IMR-90 (cell line): ENCODE data around the gene PTGES. TPM values are rescaled to one million over a fixed set of nuclear protein-coding genes. Genes with fewer than 3 reads are reported as not detected.

Experiments used
- ATAC-seq: fragments of 200-7000 bp; cut with Tn5 transposase; 2 replicates; pipeline ENCODE4 v1.9.1; 2020; ENCODE audit warnings: low read depth, mild to moderate bottlenecking, moderate library complexity
- BruUV-seq: library from RNA; stranded (reverse); fragments of 400-500 nt; replicated peaks from 2 replicates; lab custom pipeline; 2021; lab: Mats Ljungman, UMichigan
- CTCF ChIA-PET: fragments of 300-600 bp; formaldehyde crosslinking; extraction: SDS; loops from one replicate; lab custom pipeline; 2021; ENCODE audit warnings: antibody characterized with exemption; lab: Yijun Ruan, JAX
- POLR2A ChIA-PET: fragments of 300-600 bp; sonication (Branson Sonifier 250); formaldehyde crosslinking; loops from one replicate; lab custom pipeline; 2022; ENCODE audit warnings: antibody characterized with exemption; ENCODE audit not compliant: unreplicated experiment; lab: Charles Lee
- DNase-seq: peaks from one replicate; pipeline ENCODE4 v3.0.0; 2013
- H2AFZ ChIP-seq: replicated peaks from 2 replicates; pipeline ENCODE3; 2013; ENCODE audit warnings: low read length, mild to moderate bottlenecking; ENCODE audit not compliant: poor library complexity
- H2AK5ac ChIP-seq: 2 replicates; pipeline ENCODE4 v1.6.1; 2013; ENCODE audit warnings: low read depth, low read length, inconsistent platforms
- H2AK9ac ChIP-seq: replicated peaks from 2 replicates; pipeline ENCODE3; 2013; ENCODE audit warnings: mild to moderate bottlenecking, low read depth, low read length, moderate library complexity; ENCODE audit not compliant: poor library complexity
- H2BK120ac ChIP-seq: 2 replicates; pipeline ENCODE4 v1.6.1; 2013; ENCODE audit warnings: low read depth, low read length, inconsistent platforms
- H2BK15ac ChIP-seq: 3 replicates; pipeline ENCODE4 v1.6.1; 2013; ENCODE audit warnings: low read depth, low read length, inconsistent platforms
- H2BK20ac ChIP-seq: 2 replicates; pipeline ENCODE4 v1.6.1; 2013; ENCODE audit warnings: low read depth, mild to moderate bottlenecking, inconsistent platforms, low read length, moderate library complexity
- H2BK5ac ChIP-seq: 2 replicates; pipeline ENCODE4 v1.6.1; 2013; ENCODE audit warnings: mild to moderate bottlenecking, low read depth, low read length, inconsistent platforms; ENCODE audit not compliant: poor library complexity, severe bottlenecking
- H3K14ac ChIP-seq: replicated peaks from 2 replicates; pipeline ENCODE4 v1.6.1; 2013; ENCODE audit warnings: low read depth, low read length, inconsistent platforms
- H3K18ac ChIP-seq: 2 replicates; pipeline ENCODE4 v1.6.1; 2013; ENCODE audit warnings: low read depth, low read length, control low read depth
- H3K23ac ChIP-seq: 2 replicates; pipeline ENCODE4 v1.6.1; 2013; ENCODE audit warnings: low read depth, low read length, inconsistent platforms
- H3K27ac ChIP-seq: 2 replicates; pipeline ENCODE4 v1.5.1; 2013; ENCODE audit warnings: mild to moderate bottlenecking, control low read depth, low read length; ENCODE audit not compliant: insufficient read depth
- H3K27me3 ChIP-seq: 2 replicates; pipeline ENCODE4 v1.6.1; 2013; ENCODE audit warnings: low read length; ENCODE audit not compliant: control insufficient read depth, insufficient read depth
- H3K36me3 ChIP-seq: 2 replicates; pipeline ENCODE4 v1.6.1; 2013; ENCODE audit warnings: low read length, mixed read lengths; ENCODE audit not compliant: control insufficient read depth, insufficient read depth
- H3K4ac ChIP-seq: 2 replicates; pipeline ENCODE4 v1.6.1; 2013; ENCODE audit warnings: low read depth, low read length, inconsistent platforms
- H3K4me1 ChIP-seq: 2 replicates; pipeline ENCODE4 v1.6.1; 2013; ENCODE audit warnings: low read length, mixed read lengths; ENCODE audit not compliant: control insufficient read depth, insufficient read depth
- H3K4me2 ChIP-seq: 2 replicates; pipeline ENCODE4 v1.6.1; 2013; ENCODE audit warnings: low read depth, mild to moderate bottlenecking, control low read depth, low read length, moderate library complexity
- H3K4me3 ChIP-seq: 2 replicates; pipeline ENCODE4 v1.5.1; 2013; ENCODE audit warnings: low read depth, mild to moderate bottlenecking, control low read depth, low read length, moderate library complexity; ENCODE audit not compliant: insufficient read depth
- H3K56ac ChIP-seq: 2 replicates; pipeline ENCODE4 v1.6.1; 2013; ENCODE audit warnings: low read length, inconsistent platforms; ENCODE audit not compliant: insufficient read depth; ENCODE audit errors: extremely low read depth
- H3K79me1 ChIP-seq, 2 experiments: 2 replicates each; pipeline ENCODE4 v1.6.1; 2013; ENCODE audit warnings: low read length in 2 of 2, inconsistent platforms in 1 of 2, low read depth in 1 of 2
- H3K9ac ChIP-seq: 2 replicates; pipeline ENCODE4 v1.6.1; 2013; ENCODE audit warnings: low read depth, low read length, control low read depth
- H3K9me1 ChIP-seq: 2 replicates; pipeline ENCODE4 v1.6.1; 2013; ENCODE audit warnings: low read length, inconsistent platforms; ENCODE audit not compliant: insufficient read depth
- H3K9me3 ChIP-seq: 2 replicates; pipeline ENCODE4 v1.6.1; 2013; ENCODE audit warnings: low read length; ENCODE audit not compliant: control insufficient read depth, insufficient read depth
- H4K20me1 ChIP-seq: 2 replicates; pipeline ENCODE4 v1.6.1; 2013; ENCODE audit warnings: low read length, inconsistent platforms; ENCODE audit not compliant: insufficient read depth
- H4K5ac ChIP-seq: 2 replicates; pipeline ENCODE4 v1.6.1; 2013; ENCODE audit warnings: mild to moderate bottlenecking, low read depth, low read length, control low read depth
- H4K8ac ChIP-seq, 2 experiments: 2 replicates each; pipeline ENCODE4 v1.6.1; 2013; ENCODE audit warnings: low read depth in 2 of 2, low read length in 2 of 2, control low read depth in 1 of 2, inconsistent platforms in 1 of 2
- H4K91ac ChIP-seq: 2 replicates; pipeline ENCODE4 v1.6.1; 2013; ENCODE audit warnings: low read depth, low read length, inconsistent platforms; ENCODE audit not compliant: insufficient read depth
- BHLHE40 ChIP-seq: fragments of 150-350 bp; IDR thresholded peaks from 2 replicates; pipeline ENCODE4 v1.6.1; 2016; ENCODE audit warnings: mild to moderate bottlenecking, low read depth, low read length
- CEBPB ChIP-seq: IDR thresholded peaks from 2 replicates; pipeline ENCODE4 v1.6.1; 2012; ENCODE audit warnings: low read depth, low read length, improper control_type of control experiment
- CHD1 ChIP-seq: IDR thresholded peaks from 2 replicates; pipeline ENCODE4 v1.6.1; 2012; ENCODE audit warnings: low read depth, low read length, improper control_type of control experiment
- FOS ChIP-seq: fragments of 150-350 bp; IDR thresholded peaks from 2 replicates; pipeline ENCODE4 v1.6.1; 2016; ENCODE audit warnings: low read depth, low read length
- MAFK ChIP-seq: IDR thresholded peaks from 2 replicates; pipeline ENCODE4 v1.6.1; 2012; ENCODE audit warnings: low read depth, low read length, improper control_type of control experiment
- MAZ ChIP-seq: IDR thresholded peaks from 2 replicates; pipeline ENCODE4 v1.6.1; 2012; ENCODE audit warnings: low read depth, mild to moderate bottlenecking, low read length, improper control_type of control experiment, moderate library complexity, borderline replicate concordance
- MXI1 ChIP-seq: IDR thresholded peaks from 2 replicates; pipeline ENCODE4 v1.6.1; 2012; ENCODE audit warnings: low read depth, mild to moderate bottlenecking, low read length, moderate library complexity, borderline replicate concordance
- POLR2A ChIP-seq: IDR thresholded peaks from 2 replicates; pipeline ENCODE4 v1.6.1; 2012; ENCODE audit warnings: mild to moderate bottlenecking, low read depth, low read length
- RAD21 ChIP-seq: IDR thresholded peaks from 2 replicates; pipeline ENCODE4 v1.6.1; 2012; ENCODE audit warnings: low read length, improper control_type of control experiment
- RCOR1 ChIP-seq: IDR thresholded peaks from 2 replicates; pipeline ENCODE4 v1.6.1; 2012; ENCODE audit warnings: mild to moderate bottlenecking, low read length, improper control_type of control experiment; ENCODE audit not compliant: insufficient replicate concordance
- RFX5 ChIP-seq: IDR thresholded peaks from 2 replicates; pipeline ENCODE4 v1.8.0; 2012; ENCODE audit warnings: low read depth, mild to moderate bottlenecking, low read length, moderate library complexity
- SMC3 ChIP-seq: fragments of 150-350 bp; IDR thresholded peaks from 2 replicates; pipeline ENCODE4 v1.6.1; 2016; ENCODE audit warnings: low read depth, mild to moderate bottlenecking, antibody characterized with exemption, low read length, moderate library complexity
- WGBS, 2 experiments: methylation state at CpG; one replicate each; pipeline versions ENCODE4 v1.1.5 to v1.1.7; 2013; ENCODE audit warnings: missing lambda C conversion rate in 2 of 2; ENCODE audit not compliant: insufficient read length in 1 of 2; ENCODE audit errors: extremely low coverage in 2 of 2; 5-methylcytosine and 5-hydroxymethylcytosine counted together
- dilution Hi-C: fragments of 300-500 bp; cut with HindIII; formaldehyde crosslinking; loops from one replicate; pipeline ENCODE4 v1.14.3; 2018; ENCODE audit warnings: low sequenced_read_pairs; ENCODE audit not compliant: unreplicated experiment
- in situ Hi-C: fragments of 300-500 bp; cut with MboI; formaldehyde crosslinking; loops from 3 replicates; pipeline ENCODE4 v1.14.3; 2019; ENCODE audit warnings: low sequenced_read_pairs, inconsistent platforms, mixed read lengths
- intact Hi-C: fragments of 100-400 bp; cut with micrococcal nuclease; formaldehyde crosslinking; loops from 2 replicates; pipeline ENCODE4 v1.10.0; 2022
- polyA plus RNA-seq, 3 experiments: library from polyadenylated mRNA; depleted of rRNA; stranded (reverse); fragments of >200 nt; gene quantifications; 2 replicates each; pipeline ENCODE4 v1.2.3, GENCODE V29; 2012; ENCODE audit warnings: low replicate concordance in 1 of 3
- total RNA-seq: library from RNA; depleted of rRNA; stranded (reverse); fragments of >200 nt; gene quantifications from 2 replicates; pipeline ENCODE4 v1.2.3, GENCODE V29; 2012
- TF ChIP-seq, protein P1 (sequence below): fragments of 150-350 bp; IDR thresholded peaks from 2 replicates; pipeline ENCODE4 v1.6.1; 2017; ENCODE audit warnings: mild to moderate bottlenecking, antibody characterized with exemption, low read length, low read depth
- TF ChIP-seq, protein P2 (sequence below): conservative IDR thresholded peaks from 2 replicates; pipeline ENCODE4 v1.5.1; 2012; ENCODE audit warnings: mild to moderate bottlenecking, low read depth, low read length, improper control_type of control experiment

Gene PTGES
- total and polyA plus RNA-seq, 2 of the 4 experiments (the other 2 are of a cell fraction), result 3.2 to 6.3 TPM

DNA sequence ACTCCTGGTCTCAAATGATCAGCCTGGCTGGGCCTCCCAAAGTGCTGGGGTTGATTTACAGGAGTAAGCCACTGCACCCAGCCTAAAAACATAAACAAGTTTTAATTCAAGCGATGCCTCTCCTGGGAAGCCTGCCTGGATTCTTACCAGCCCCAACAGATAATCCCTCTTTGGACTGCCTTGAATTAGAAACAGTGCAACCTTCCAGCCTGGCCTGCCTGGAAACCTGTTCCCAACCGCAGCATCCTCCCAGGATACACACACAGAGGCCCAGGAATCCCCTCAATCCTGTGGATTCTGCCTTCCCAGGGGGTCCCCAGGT lies 19.2 kb downstream of the PTGES start:
- dilution Hi-C loops, result no loop called here
- Histone ChIP-seq H3K4me1 (peaks cover 3% of the 10 kb centered on the region), H4K91ac (no peak overlapping the region), H3K4ac (no peak overlapping the region; the same call in 1 of the 2 replicates), H2AFZ (no peak overlapping the region), H3K9me1 (peaks cover 4% of the 10 kb centered on the region; the same call in 1 of the 2 replicates), H2BK5ac (no peak overlapping the region), H3K14ac (no peak overlapping the region), H2BK15ac (no peak overlapping the region), H3K27me3 (no peaks in the 10 kb centered on the region; the same call in 1 of the 2 replicates), H3K23ac (no peak overlapping the region), H4K20me1 (no peaks in the 10 kb centered on the region), H4K8ac (no peak overlapping the region), H2BK120ac (no peak overlapping the region), H3K36me3 (0 out of 2 replicates have a peak, but pooled peaks cover 1% of the 10 kb centered on the region), H3K4me2 (no peak overlapping the region), H2AK9ac (no peak overlapping the region), H4K5ac (no peak overlapping the region), H3K27ac (no peak overlapping the region), H3K9me3 (no peaks in the 10 kb centered on the region), H3K56ac (no peak overlapping the region), H2BK20ac (no peak overlapping the region), H2AK5ac (peak overlapping the region; percentile 50; the same call in 1 of the 2 replicates), H3K79me1 (no peaks in the 10 kb centered on the region), H3K9ac (no peak overlapping the region), H3K4me3 (no peak overlapping the region), H3K18ac (no peak overlapping the region)
- ChIA-PET CTCF (no interaction called here), POLR2A (no interaction called here)
- TF ChIP-seq RFX5, result no peak
- TF ChIP-seq RAD21, result no peak
- no peak for TF ChIP-seq RCOR1
- TF ChIP-seq BHLHE40, result no peak
- TF ChIP-seq POLR2A, result no peak
- no peak for TF ChIP-seq SMC3
- no peak for TF ChIP-seq FOS
- TF ChIP-seq, protein P1, sequence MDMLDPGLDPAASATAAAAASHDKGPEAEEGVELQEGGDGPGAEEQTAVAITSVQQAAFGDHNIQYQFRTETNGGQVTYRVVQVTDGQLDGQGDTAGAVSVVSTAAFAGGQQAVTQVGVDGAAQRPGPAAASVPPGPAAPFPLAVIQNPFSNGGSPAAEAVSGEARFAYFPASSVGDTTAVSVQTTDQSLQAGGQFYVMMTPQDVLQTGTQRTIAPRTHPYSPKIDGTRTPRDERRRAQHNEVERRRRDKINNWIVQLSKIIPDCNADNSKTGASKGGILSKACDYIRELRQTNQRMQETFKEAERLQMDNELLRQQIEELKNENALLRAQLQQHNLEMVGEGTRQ, result no peak
- no peak for TF ChIP-seq MAFK
- TF ChIP-seq MAZ, result no peak
- TF ChIP-seq CHD1, result no peak
- TF ChIP-seq, protein P2, sequence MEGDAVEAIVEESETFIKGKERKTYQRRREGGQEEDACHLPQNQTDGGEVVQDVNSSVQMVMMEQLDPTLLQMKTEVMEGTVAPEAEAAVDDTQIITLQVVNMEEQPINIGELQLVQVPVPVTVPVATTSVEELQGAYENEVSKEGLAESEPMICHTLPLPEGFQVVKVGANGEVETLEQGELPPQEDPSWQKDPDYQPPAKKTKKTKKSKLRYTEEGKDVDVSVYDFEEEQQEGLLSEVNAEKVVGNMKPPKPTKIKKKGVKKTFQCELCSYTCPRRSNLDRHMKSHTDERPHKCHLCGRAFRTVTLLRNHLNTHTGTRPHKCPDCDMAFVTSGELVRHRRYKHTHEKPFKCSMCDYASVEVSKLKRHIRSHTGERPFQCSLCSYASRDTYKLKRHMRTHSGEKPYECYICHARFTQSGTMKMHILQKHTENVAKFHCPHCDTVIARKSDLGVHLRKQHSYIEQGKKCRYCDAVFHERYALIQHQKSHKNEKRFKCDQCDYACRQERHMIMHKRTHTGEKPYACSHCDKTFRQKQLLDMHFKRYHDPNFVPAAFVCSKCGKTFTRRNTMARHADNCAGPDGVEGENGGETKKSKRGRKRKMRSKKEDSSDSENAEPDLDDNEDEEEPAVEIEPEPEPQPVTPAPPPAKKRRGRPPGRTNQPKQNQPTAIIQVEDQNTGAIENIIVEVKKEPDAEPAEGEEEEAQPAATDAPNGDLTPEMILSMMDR, result no peak
- TF ChIP-seq CEBPB, result no peak
- TF ChIP-seq MXI1, result no peak
- WGBS, 2 experiments, result no CpG with 5 or more reads among the region's 2 CpGs
- intact Hi-C loops, result no loop called here
- ATAC-seq (no peak), DNase-seq (no peak)
- BruUV-seq, result no TSS peak
- in situ Hi-C loops, result no loop called here
